Ovary (tissue), 9 donors: ENCODE measurements around the gene EDIL3. TPM values are rescaled to one million over a fixed set of nuclear protein-coding genes. Genes with fewer than 3 reads are reported as not detected.

Experiments
- DNase-seq, 5 donors: peaks; one replicate each; pipeline ENCODE4 v3.0.0-alpha.2; 2019 to 2020
- H3K27ac ChIP-seq, 2 donors: fragments of 200-600 bp; one replicate each; pipeline versions ENCODE4 v1.5.1 to v1.8.0; 2019 to 2022
- H3K27me3 ChIP-seq: fragments of 200-600 bp; one replicate; pipeline ENCODE4 v1.8.0; 2022
- H3K36me3 ChIP-seq: fragments of 200-600 bp; sonication (generic); one replicate; pipeline ENCODE4 v1.5.1; 2019
- H3K4me1 ChIP-seq: one replicate; pipeline ENCODE4 v1.8.1; 2013; ENCODE audit warnings: mild to moderate bottlenecking, moderate library complexity; ENCODE audit not compliant: insufficient read depth
- H3K4me3 ChIP-seq: fragments of 200-600 bp; sonication (generic); one replicate; pipeline ENCODE4 v1.5.1; 2017
- H3K9me3 ChIP-seq, 2 donors: fragments of 200-600 bp in 1 of 2; sonication (generic) in 1 of 2; one replicate each; pipeline versions ENCODE4 v1.5.1 to v1.8.1; 2013 to 2019; ENCODE audit warnings: mild to moderate bottlenecking in 1 of 2, moderate library complexity in 1 of 2
- EP300 ChIP-seq: sonication (generic); formaldehyde crosslinking; IDR thresholded peaks from one replicate; pipeline ENCODE4 v1.6.1; 2017; ENCODE audit warnings: antibody characterized with exemption
- POLR2A ChIP-seq: fragments of 450-650 bp; IDR thresholded peaks from one replicate; pipeline ENCODE4 v1.6.1; 2017; ENCODE audit warnings: antibody characterized with exemption, mild to moderate bottlenecking, moderate library complexity
- WGBS, 3 donors: extraction: QIAGEN DNeasy Blood & Tissue Kit in 1 of 3; methylation state at CpG; one replicate each; pipeline versions ENCODE4 v1.1.5 to v1.1.7; 2013 to 2017; 5-methylcytosine and 5-hydroxymethylcytosine counted together
- intact Hi-C, 4 donors: fragments of 100-400 bp; cut with DNase I; formaldehyde crosslinking; loops; one replicate each; pipeline versions ENCODE4 v1.11.0 to v1.15.1; 2022 to 2023
- polyA plus RNA-seq, 2 donors: library from polyadenylated mRNA; stranded (reverse); fragments of 200-250 nt in 1 of 2; fragments of 350-450 nt in 1 of 2; fragmentation: Illumina TruSeq in 1 of 2; extraction: RNeasy Lipid Tissue Mini Kit (QIAGEN cat#74804) in 1 of 2; gene quantifications; one replicate each; pipeline ENCODE4 v1.2.3, GENCODE V29; 2013 to 2014
- total RNA-seq, 7 donors: library from RNA; depleted of rRNA in 2 of 7; stranded (reverse); fragments of >200 nt in 2 of 7; fragmentation: NEBNext Ultra II Directional in 3 of 7; extraction: Animal tissue kit (Norgen Biotek cat#: 25700) in 3 of 7; gene quantifications; one replicate each; pipeline versions ENCODE4 v1.1.0 to v1.2.4, GENCODE V29; 2016 to 2023
- TF ChIP-seq, protein P1 (sequence below), 3 donors: fragments of 450-650 bp in 2 of 3; fragments of 200-600 bp in 1 of 3; IDR thresholded peaks; one replicate each; pipeline versions ENCODE4 v1.5.1 to v1.8.0; 2016 to 2022; ENCODE audit warnings: antibody characterized with exemption in 3 of 3, mild to moderate bottlenecking in 1 of 3
- donor health status: DM: no; HTN: no; CAD: no; lungs with moderate emphysema.
- donor health status: DM: no; HTN: no; CAD: no.
- donor health status: Bipolar disorder and iron deficiency.
- donor health status: DM: yes; HTN: yes; CAD: no.
- donor health status: DM: no; HTN: no; CAD: no.
- donor health status: DM: yes; HTN: yes; CAD: no.

The EDIL3 gene
- total and polyA plus RNA-seq, 9 donors, result 5.9 to 41.5 (median 9.7) TPM

DNA sequence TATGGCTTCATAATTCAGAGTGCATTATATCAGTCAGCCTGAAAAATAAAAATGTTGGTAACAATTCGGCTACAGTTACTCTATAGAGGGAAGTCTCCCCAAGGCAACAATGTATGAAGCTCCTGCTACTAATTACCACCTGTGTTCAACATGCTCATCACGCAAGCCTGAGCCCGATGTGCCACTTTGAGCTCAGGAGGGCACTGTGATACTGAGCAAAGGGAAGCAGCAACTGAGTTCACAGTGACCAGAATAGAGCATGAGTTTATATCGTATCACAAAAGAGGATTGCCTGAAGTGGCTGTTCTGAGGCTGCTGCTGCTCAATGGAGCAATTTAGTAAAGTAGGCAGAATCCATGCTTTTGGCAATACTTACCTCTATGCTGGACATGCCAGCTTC is 462.0 kb downstream of the EDIL3 start:
- Histone ChIP-seq H3K9me3 (no peaks in the 10 kb centered on the region), H3K36me3 (no peaks in the 10 kb centered on the region), H3K4me3 (no peak overlapping the region), H3K27me3 (no peaks in the 10 kb centered on the region), H3K27ac (no peak overlapping the region), H3K4me1 (no peaks in the 10 kb centered on the region)
- 93 to 95% (median 94%) methylated on average over 4 of the region's 4 CpGs for WGBS, 3 donors
- TF ChIP-seq POLR2A (no peak), EP300 (no peak)
- TF ChIP-seq, protein P1, sequence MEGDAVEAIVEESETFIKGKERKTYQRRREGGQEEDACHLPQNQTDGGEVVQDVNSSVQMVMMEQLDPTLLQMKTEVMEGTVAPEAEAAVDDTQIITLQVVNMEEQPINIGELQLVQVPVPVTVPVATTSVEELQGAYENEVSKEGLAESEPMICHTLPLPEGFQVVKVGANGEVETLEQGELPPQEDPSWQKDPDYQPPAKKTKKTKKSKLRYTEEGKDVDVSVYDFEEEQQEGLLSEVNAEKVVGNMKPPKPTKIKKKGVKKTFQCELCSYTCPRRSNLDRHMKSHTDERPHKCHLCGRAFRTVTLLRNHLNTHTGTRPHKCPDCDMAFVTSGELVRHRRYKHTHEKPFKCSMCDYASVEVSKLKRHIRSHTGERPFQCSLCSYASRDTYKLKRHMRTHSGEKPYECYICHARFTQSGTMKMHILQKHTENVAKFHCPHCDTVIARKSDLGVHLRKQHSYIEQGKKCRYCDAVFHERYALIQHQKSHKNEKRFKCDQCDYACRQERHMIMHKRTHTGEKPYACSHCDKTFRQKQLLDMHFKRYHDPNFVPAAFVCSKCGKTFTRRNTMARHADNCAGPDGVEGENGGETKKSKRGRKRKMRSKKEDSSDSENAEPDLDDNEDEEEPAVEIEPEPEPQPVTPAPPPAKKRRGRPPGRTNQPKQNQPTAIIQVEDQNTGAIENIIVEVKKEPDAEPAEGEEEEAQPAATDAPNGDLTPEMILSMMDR (IDR thresholded peaks at IDR 0.05), result no peak
- no peak for DNase-seq
- intact Hi-C loops, result no loop called here

GRCh38 chr5:83921666-83922193 is 462.9 kb downstream of the EDIL3 start:
- H3K4me1 ChIP-seq, result no peaks in the 10 kb centered on the region
- no peak overlapping the region for H3K4me3 ChIP-seq
- H3K27me3 ChIP-seq, result no peaks in the 10 kb centered on the region
- no peak overlapping the region for H3K27ac ChIP-seq
- DNase-seq, result no peak
- no peaks in the 10 kb centered on the region for H3K9me3 ChIP-seq
- intact Hi-C loops, result no loop called here
- no peaks in the 10 kb centered on the region for H3K36me3 ChIP-seq
- TF ChIP-seq EP300 (no peak), POLR2A (no peak)
- TF ChIP-seq, protein P1 (IDR thresholded peaks at IDR 0.05), result no peak
- 76 to 89% (median 80%) methylated on average over 5 of the region's 5 CpGs for WGBS, 3 donors

- 72 to 80% (median 74%) methylated on average over 4 of the region's 4 CpGs for WGBS, 3 donors
- peaks cover 3% of the 10 kb centered on the region for H3K4me1 ChIP-seq
- DNase-seq, result no peak
- H3K4me3 ChIP-seq, result no peak overlapping the region
- no peaks in the 10 kb centered on the region for H3K36me3 ChIP-seq
- no peaks in the 10 kb centered on the region for H3K27me3 ChIP-seq
- H3K27ac ChIP-seq, result no peak overlapping the region
- H3K9me3 ChIP-seq, result no peaks in the 10 kb centered on the region
- TF ChIP-seq POLR2A, result no peak
- TF ChIP-seq EP300, result no peak
- TF ChIP-seq, protein P1 (IDR thresholded peaks at IDR 0.05), result no peak
- intact Hi-C loops, result no loop called here
Observed at GRCh38 chr5:83919071-83920041, 465.3 kb downstream of the EDIL3 start.

DNA sequence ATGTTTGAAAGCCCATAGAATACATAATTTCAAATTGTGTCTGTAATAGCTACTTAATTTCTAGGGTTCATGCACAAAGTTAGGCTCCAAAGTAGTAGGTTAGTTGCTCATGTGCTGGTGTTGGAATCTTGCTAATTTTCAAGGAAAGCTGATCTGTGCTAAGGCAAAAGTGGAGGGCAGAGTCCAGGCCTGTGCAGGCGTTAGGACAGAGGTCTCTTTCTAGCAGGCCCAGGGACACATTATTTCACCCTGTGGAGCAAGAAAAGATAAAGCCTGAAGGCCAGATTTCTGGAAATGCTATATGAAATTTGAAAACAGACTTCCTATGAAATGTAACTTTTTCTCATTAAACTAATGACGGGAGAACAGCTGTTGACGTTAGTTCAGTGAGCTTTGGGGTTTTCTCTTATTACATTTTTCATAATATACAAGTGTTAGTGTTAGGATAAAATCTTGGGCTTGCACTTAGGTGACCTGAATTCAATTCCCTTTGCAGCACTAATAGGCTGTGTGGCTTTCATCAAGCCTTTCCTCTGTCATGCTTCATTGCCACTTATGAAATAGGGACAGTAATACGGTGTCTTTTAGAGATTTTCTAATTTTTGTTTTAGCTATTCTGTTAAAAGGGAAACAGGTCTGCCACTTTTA is 467.3 kb downstream of the EDIL3 start:
- intact Hi-C loops, result no loop called here
- 56 to 78% (median 60%) methylated on average over 4 of the region's 4 CpGs for WGBS, 3 donors
- no peak for TF ChIP-seq POLR2A
- TF ChIP-seq, protein P1 (IDR thresholded peaks at IDR 0.05), result no peak
- no peak for TF ChIP-seq EP300

More for the DNA sequence above, 467.3 kb downstream of the EDIL3 start:
- peaks cover 3% of the 10 kb centered on the region for H3K4me1 ChIP-seq
- H3K4me3 ChIP-seq, result no peak overlapping the region
- no peaks in the 10 kb centered on the region for H3K9me3 ChIP-seq
- H3K27ac ChIP-seq, result no peak overlapping the region
- H3K27me3 ChIP-seq, result no peaks in the 10 kb centered on the region
- DNase-seq, result no peak
- no peaks in the 10 kb centered on the region for H3K36me3 ChIP-seq
